Measurements from ENCODE around the gene ABHD16B. TPM values are rescaled to one million over a fixed set of nuclear protein-coding genes. Genes with fewer than 3 reads are reported as not detected.

ABHD16B gene
- not detected for total RNA-seq

DNA sequence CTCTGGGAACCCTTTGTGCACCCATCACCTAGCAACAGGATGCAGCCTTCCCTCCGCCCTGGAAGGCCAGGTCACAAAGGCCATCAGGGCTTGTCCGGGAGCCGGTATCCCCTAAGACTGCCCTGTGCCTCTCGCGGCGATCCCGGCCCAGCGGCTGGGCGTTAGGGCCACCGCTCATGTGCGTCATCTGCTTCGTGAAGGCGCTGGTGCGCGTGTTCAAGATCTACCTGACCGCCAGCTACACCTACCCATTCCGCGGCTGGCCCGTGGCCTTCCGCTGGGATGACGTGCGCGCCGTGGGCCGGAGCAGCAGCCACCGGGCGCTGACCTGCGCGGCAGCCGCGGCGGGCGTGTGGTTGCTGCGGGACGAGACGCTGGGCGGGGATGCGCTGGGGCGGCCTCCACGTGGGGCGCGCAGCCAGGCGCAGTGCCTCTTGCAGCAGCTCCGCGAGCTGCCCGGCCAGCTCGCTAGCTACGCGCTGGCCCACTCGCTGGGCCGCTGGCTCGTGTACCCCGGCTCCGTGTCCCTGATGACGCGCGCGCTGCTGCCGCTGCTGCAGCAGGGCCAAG is at the start of gene ABHD16B:
ABHD16B (plus strand) TSS at position 134 of the 570 bp plus-strand sequence; CDS start at position 177, 43 bp downstream.
- Histone ChIP-seq H3K4me3 (no peak within 1 kb of the TSS), H3K36me3 (peaks cover 0 to 29% (median 10%) of the 10 kb centered on the region in 3 donors), H3K9me3 (no peaks in the 10 kb centered on the region), H3K27ac (peak within 1 kb of the TSS in 1 of 4 donors; percentile 47), H3K4me1 (peaks cover 38 to 61% (median 38%) of the 10 kb centered on the region in 3 donors), H3K27me3 (peaks cover 0 to 22% (median 0%) of the 10 kb centered on the region in 4 donors)
- TF ChIP-seq, protein P1, sequence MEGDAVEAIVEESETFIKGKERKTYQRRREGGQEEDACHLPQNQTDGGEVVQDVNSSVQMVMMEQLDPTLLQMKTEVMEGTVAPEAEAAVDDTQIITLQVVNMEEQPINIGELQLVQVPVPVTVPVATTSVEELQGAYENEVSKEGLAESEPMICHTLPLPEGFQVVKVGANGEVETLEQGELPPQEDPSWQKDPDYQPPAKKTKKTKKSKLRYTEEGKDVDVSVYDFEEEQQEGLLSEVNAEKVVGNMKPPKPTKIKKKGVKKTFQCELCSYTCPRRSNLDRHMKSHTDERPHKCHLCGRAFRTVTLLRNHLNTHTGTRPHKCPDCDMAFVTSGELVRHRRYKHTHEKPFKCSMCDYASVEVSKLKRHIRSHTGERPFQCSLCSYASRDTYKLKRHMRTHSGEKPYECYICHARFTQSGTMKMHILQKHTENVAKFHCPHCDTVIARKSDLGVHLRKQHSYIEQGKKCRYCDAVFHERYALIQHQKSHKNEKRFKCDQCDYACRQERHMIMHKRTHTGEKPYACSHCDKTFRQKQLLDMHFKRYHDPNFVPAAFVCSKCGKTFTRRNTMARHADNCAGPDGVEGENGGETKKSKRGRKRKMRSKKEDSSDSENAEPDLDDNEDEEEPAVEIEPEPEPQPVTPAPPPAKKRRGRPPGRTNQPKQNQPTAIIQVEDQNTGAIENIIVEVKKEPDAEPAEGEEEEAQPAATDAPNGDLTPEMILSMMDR (IDR thresholded peaks at IDR 0.05), result no peak
- TF ChIP-seq POLR2A (IDR thresholded peaks at IDR 0.05), result no peak
- intact Hi-C loops (cut with DNase I), result no loop called here
- WGBS, 2 donors, result 98% methylated on average over 16 of the region's 59 CpGs; no CpG with 5 or more reads in 1 of the 2 donors
- no peak for DNase-seq

DNA sequence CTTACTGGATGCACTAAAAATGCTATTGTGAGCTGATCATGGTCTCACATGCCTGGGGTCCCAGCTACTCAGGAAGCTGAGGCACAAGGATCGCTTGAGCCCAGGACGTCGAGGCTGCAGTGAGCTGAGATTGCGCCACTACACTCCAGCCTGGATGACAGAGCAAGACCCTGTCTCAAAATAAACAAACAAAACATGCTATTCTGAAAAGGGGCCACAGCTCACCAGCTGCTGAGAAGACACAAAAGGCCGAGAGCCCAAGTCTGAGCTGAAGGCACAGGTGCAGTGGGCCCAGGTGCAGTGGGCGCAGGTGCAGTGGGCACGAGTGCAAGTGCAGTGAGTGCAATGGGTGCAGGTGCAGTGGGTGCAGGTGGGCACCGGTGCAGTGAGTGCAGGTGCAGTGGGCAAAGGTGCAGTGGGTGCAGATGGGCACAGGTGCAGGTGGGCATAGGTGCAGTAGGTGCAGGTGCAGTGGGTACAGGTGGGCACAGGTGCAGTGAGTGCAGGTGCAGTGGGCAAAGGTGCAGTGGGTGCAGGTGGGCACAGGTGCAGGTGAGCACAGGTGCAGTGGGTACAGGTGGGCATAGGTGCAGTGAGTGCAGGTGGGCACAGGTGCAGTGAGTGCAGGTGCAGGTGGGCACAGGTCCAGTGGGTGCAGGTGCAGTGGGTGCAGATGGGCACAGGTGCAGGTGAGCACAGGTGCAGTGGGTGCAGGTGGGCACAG is 46.2 kb upstream of the ABHD16B start:
- Histone ChIP-seq H3K27me3 (no peaks in the 10 kb centered on the region), H3K4me1 (peaks cover 0 to 10% (median 7%) of the 10 kb centered on the region in 3 donors), H3K36me3 (no peaks in the 10 kb centered on the region), H3K27ac (no peak overlapping the region), H3K9me3 (no peaks in the 10 kb centered on the region), H3K4me3 (no peak overlapping the region)
- no peak for TF ChIP-seq POLR2A (IDR thresholded peaks at IDR 0.05)
- TF ChIP-seq, protein P1 (IDR thresholded peaks at IDR 0.05), result no peak
- intact Hi-C loops (cut with DNase I), result no loop called here
- no peak for DNase-seq
- WGBS, 2 donors, result 81 to 83% methylated on average over 4 to 7 of the region's 8 CpGs

- 85 to 87% methylated on average over 11 to 13 of the region's 14 CpGs for WGBS, 2 donors
- TF ChIP-seq, protein P1 (IDR thresholded peaks at IDR 0.05), result no peak
- no peak for TF ChIP-seq POLR2A (IDR thresholded peaks at IDR 0.05)
- intact Hi-C loops (cut with DNase I), result no loop called here
- Histone ChIP-seq H3K9me3 (no peaks in the 10 kb centered on the region), H3K36me3 (no peaks in the 10 kb centered on the region), H3K4me1 (peaks cover 0 to 11% (median 7%) of the 10 kb centered on the region in 3 donors), H3K4me3 (no peak overlapping the region), H3K27ac (no peak overlapping the region), H3K27me3 (no peaks in the 10 kb centered on the region)
- no peak for DNase-seq
Observed at GRCh38 chr20:63815615-63816253, 45.6 kb upstream of the ABHD16B start.

GRCh38 chr20:63819224-63819921 is 41.9 kb upstream of the ABHD16B start:
- Histone ChIP-seq H3K36me3 (no peaks in the 10 kb centered on the region), H3K4me3 (peak overlapping the region in 2 of 4 donors; percentile 9 to 46), H3K4me1 (peaks cover 0 to 11% (median 7%) of the 10 kb centered on the region in 3 donors), H3K9me3 (no peaks in the 10 kb centered on the region), H3K27me3 (peaks cover 0 to 10% (median 0%) of the 10 kb centered on the region in 4 donors), H3K27ac (peak overlapping the region in 1 of 4 donors; percentile 31)
- TF ChIP-seq, protein P1 (IDR thresholded peaks at IDR 0.05), result peak in 4 of 6 experiments; percentile 22 to 46 (median 27)
- no peak for TF ChIP-seq POLR2A (IDR thresholded peaks at IDR 0.05)
- 44 to 53% methylated on average over 21 to 24 of the region's 24 CpGs for WGBS, 2 donors
- no peak for DNase-seq
- intact Hi-C loops (cut with DNase I), result no loop called here
